HL-60 (cell line): Measurements from ENCODE around the gene ACOD1.

Source experiments
- GABPA ChIP-seq: IDR thresholded peaks from 2 replicates; pipeline ENCODE4 v1.6.1; 2012; ENCODE audit warnings: low read depth
- POLR2AphosphoS5 ChIP-seq: IDR thresholded peaks from 2 replicates; pipeline ENCODE4 v1.6.1; 2012; ENCODE audit warnings: low read depth
- SPI1 ChIP-seq: IDR thresholded peaks from 2 replicates; pipeline ENCODE4 v1.6.1; 2012; ENCODE audit warnings: low read depth, mild to moderate bottlenecking, borderline replicate concordance
- TF ChIP-seq, protein P1 (sequence below): IDR thresholded peaks from one replicate; pipeline ENCODE4 v1.5.1; 2011; ENCODE audit warnings: low read length, control low read depth, inconsistent platforms; ENCODE audit not compliant: insufficient read depth
- TF ChIP-seq, protein P2 (sequence below): IDR thresholded peaks from 2 replicates; pipeline ENCODE4 v1.6.1; 2012; ENCODE audit warnings: low read depth; ENCODE audit not compliant: insufficient replicate concordance

DNA sequence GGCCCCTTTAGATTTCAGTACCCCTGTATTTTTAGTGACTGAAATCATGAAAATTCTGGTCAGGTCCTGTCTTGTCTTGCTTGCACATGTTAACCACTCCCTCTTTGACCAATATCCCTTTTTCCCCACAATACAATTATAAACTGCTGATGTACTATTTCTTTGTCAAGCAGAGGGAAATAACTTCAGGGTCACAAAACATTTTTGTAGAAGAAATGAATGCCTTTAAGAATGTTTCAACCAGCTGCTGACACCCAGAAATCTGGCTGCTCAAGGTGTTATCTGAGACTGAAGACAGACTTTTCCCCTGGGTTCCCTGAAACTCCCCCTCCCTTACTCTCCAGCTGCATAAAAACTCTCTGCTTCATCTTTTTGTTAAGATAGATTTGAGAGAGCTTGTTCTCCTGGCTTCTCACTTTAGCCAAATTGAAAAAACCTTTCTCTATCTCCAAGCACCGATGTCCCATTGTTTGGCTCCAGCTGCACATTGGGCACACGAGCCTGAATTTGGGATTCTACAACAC lies 18.4 kb upstream of the ACOD1 start:
- TF ChIP-seq, protein P1, sequence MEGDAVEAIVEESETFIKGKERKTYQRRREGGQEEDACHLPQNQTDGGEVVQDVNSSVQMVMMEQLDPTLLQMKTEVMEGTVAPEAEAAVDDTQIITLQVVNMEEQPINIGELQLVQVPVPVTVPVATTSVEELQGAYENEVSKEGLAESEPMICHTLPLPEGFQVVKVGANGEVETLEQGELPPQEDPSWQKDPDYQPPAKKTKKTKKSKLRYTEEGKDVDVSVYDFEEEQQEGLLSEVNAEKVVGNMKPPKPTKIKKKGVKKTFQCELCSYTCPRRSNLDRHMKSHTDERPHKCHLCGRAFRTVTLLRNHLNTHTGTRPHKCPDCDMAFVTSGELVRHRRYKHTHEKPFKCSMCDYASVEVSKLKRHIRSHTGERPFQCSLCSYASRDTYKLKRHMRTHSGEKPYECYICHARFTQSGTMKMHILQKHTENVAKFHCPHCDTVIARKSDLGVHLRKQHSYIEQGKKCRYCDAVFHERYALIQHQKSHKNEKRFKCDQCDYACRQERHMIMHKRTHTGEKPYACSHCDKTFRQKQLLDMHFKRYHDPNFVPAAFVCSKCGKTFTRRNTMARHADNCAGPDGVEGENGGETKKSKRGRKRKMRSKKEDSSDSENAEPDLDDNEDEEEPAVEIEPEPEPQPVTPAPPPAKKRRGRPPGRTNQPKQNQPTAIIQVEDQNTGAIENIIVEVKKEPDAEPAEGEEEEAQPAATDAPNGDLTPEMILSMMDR, result no peak
- TF ChIP-seq GABPA (no peak), POLR2AphosphoS5 (no peak), SPI1 (no peak)
- TF ChIP-seq, protein P2, sequence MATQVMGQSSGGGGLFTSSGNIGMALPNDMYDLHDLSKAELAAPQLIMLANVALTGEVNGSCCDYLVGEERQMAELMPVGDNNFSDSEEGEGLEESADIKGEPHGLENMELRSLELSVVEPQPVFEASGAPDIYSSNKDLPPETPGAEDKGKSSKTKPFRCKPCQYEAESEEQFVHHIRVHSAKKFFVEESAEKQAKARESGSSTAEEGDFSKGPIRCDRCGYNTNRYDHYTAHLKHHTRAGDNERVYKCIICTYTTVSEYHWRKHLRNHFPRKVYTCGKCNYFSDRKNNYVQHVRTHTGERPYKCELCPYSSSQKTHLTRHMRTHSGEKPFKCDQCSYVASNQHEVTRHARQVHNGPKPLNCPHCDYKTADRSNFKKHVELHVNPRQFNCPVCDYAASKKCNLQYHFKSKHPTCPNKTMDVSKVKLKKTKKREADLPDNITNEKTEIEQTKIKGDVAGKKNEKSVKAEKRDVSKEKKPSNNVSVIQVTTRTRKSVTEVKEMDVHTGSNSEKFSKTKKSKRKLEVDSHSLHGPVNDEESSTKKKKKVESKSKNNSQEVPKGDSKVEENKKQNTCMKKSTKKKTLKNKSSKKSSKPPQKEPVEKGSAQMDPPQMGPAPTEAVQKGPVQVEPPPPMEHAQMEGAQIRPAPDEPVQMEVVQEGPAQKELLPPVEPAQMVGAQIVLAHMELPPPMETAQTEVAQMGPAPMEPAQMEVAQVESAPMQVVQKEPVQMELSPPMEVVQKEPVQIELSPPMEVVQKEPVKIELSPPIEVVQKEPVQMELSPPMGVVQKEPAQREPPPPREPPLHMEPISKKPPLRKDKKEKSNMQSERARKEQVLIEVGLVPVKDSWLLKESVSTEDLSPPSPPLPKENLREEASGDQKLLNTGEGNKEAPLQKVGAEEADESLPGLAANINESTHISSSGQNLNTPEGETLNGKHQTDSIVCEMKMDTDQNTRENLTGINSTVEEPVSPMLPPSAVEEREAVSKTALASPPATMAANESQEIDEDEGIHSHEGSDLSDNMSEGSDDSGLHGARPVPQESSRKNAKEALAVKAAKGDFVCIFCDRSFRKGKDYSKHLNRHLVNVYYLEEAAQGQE, result no peak
